GM12878 (cell line): ENCODE results near the gene DPF3. TPM values are rescaled to one million over a fixed set of nuclear protein-coding genes. Genes with fewer than 3 reads are reported as not detected.

Source experiments
- ATAC-seq: fragments of 200-7000 bp; cut with Tn5 transposase; 3 replicates; pipeline ENCODE4 v1.9.1; 2020; ENCODE audit warnings: mild to moderate bottlenecking, moderate library complexity
- BruUV-seq: library from RNA; stranded (reverse); fragments of 400-500 nt; replicated peaks from 2 replicates; lab custom pipeline; 2021; lab: Mats Ljungman, UMichigan
- CTCF ChIA-PET: fragments of 300-600 bp; sonication (Branson Sonifier 250); formaldehyde crosslinking; extraction: SDS; loops from one replicate; lab custom pipeline; 2021; ENCODE audit warnings: inconsistent platforms; lab: Yijun Ruan, JAX
- POLR2A ChIA-PET: fragments of 350-600 bp; formaldehyde crosslinking; extraction: SDS; loops from one replicate; lab custom pipeline; 2021; ENCODE audit warnings: inconsistent platforms; lab: Charles Lee
- RAD21 ChIA-PET: fragments of 300-600 bp; sonication (Branson Sonifier 250); formaldehyde crosslinking; loops from one replicate; lab custom pipeline; 2023; ENCODE audit warnings: antibody characterized with exemption; ENCODE audit not compliant: unreplicated experiment; lab: Charles Lee
- SMC1A ChIA-PET: fragments of 300-600 bp; sonication (Branson Sonifier 250); formaldehyde crosslinking; loops from one replicate; lab custom pipeline; 2023; ENCODE audit not compliant: unreplicated experiment, uncharacterized antibody; lab: Charles Lee
- DNase-seq: peaks from one replicate; pipeline ENCODE4 v3.0.0-alpha.2; 2011; ENCODE audit warnings: low read depth, low spot score
- FAIRE-seq: peaks from 3 replicates; lab custom pipeline; 2011; peaks lifted over from hg19 to GRCh38; lab: Jason Lieb, UNC
- H2AFZ ChIP-seq: 2 replicates; pipeline ENCODE4 v1.6.0; 2011; ENCODE audit warnings: low read depth, low read length, control low read depth; ENCODE audit not compliant: control insufficient read depth
- H3K27ac ChIP-seq: 2 replicates; pipeline ENCODE4 v1.5.1; 2011; ENCODE audit warnings: control low read depth; ENCODE audit not compliant: control insufficient read depth, insufficient read depth
- H3K27me3 ChIP-seq, 2 experiments: replicated peaks in 1 of 2; 2 replicates each; pipeline versions ENCODE4 v1.6.0 to v1.6.1; 2011; ENCODE audit warnings: low read length in 1 of 2; ENCODE audit not compliant: control insufficient read depth in 2 of 2, insufficient read depth in 2 of 2
- H3K36me3 ChIP-seq, 2 experiments: 2 replicates each; pipeline ENCODE4 v1.5.1; 2011; ENCODE audit warnings: low read length in 1 of 2; ENCODE audit not compliant: control insufficient read depth in 2 of 2, insufficient read depth in 2 of 2
- H3K4me1 ChIP-seq: 2 replicates; pipeline ENCODE4 v1.6.1; 2011; ENCODE audit warnings: mild to moderate bottlenecking, low read length, moderate library complexity, mixed read lengths; ENCODE audit not compliant: control insufficient read depth, insufficient read depth
- H3K4me2 ChIP-seq: 2 replicates; pipeline ENCODE4 v1.6.0; 2011; ENCODE audit warnings: control low read depth; ENCODE audit not compliant: control insufficient read depth, insufficient read depth
- H3K4me3 ChIP-seq: fragments of 200-600 bp; sonication (generic); 2 replicates; pipeline ENCODE4 v1.5.1; 2016
- H3K79me2 ChIP-seq: 2 replicates; pipeline ENCODE4 v1.6.0; 2011; ENCODE audit warnings: low read length; ENCODE audit not compliant: control insufficient read depth, insufficient read depth
- H3K9ac ChIP-seq: 2 replicates; pipeline ENCODE4 v1.8.0; 2011; ENCODE audit warnings: low read length, control low read depth, mixed read lengths; ENCODE audit not compliant: control insufficient read depth, insufficient read depth
- H3K9me3 ChIP-seq: replicated peaks from 3 replicates; pipeline ENCODE4 v1.5.1; 2011; ENCODE audit warnings: mild to moderate bottlenecking, low read length; ENCODE audit not compliant: control insufficient read depth, insufficient read depth
- H4K20me1 ChIP-seq: 2 replicates; pipeline ENCODE4 v1.6.0; 2011; ENCODE audit not compliant: control insufficient read depth, insufficient read depth
- CREM ChIP-seq: IDR thresholded peaks from 2 replicates; pipeline ENCODE4 v1.6.1; 2014; ENCODE audit warnings: antibody characterized with exemption, low read depth
- EGR1 ChIP-seq, 2 experiments: IDR thresholded peaks; 1 replicate in 1 of 2; 2 replicates in 1 of 2; pipeline ENCODE4 v1.6.1; 2011 to 2012; ENCODE audit warnings: low read depth in 2 of 2, low read length in 2 of 2, borderline replicate concordance in 1 of 2, mild to moderate bottlenecking in 1 of 2, moderate library complexity in 1 of 2
- MYC ChIP-seq: IDR thresholded peaks from 2 replicates; pipeline ENCODE4 v1.6.1; 2011; ENCODE audit warnings: mild to moderate bottlenecking, low read length, moderate library complexity, inconsistent platforms; ENCODE audit not compliant: insufficient read depth, insufficient replicate concordance, insufficient read length, severe bottlenecking
- NR2C1 ChIP-seq: fragments of 450-650 bp; IDR thresholded peaks from 2 replicates; pipeline ENCODE4 v1.6.1; 2017; ENCODE audit warnings: antibody characterized with exemption, mild to moderate bottlenecking, moderate library complexity
- RELB ChIP-seq: fragments of 450-650 bp; IDR thresholded peaks from 2 replicates; pipeline ENCODE4 v1.6.1; 2017; ENCODE audit warnings: low read depth, mild to moderate bottlenecking, moderate library complexity
- SRF ChIP-seq, 2 experiments: IDR thresholded peaks; 2 replicates each; pipeline ENCODE4 v1.6.1; 2011; ENCODE audit warnings: low read depth in 2 of 2, low read length in 2 of 2, mild to moderate bottlenecking in 1 of 2, moderate library complexity in 1 of 2
- STAT3 ChIP-seq: IDR thresholded peaks from 2 replicates; pipeline ENCODE4 v1.6.1; 2011; ENCODE audit warnings: low read depth, low read length, improper control_type of control experiment
- USF2 ChIP-seq: IDR thresholded peaks from 2 replicates; pipeline ENCODE4 v1.6.1; 2011; ENCODE audit warnings: low read depth, low read length, improper control_type of control experiment, borderline replicate concordance
- WGBS: methylation state at CpG from one replicate; pipeline ENCODE4 v1.1.6; 2016; ENCODE audit warnings: low lambda C conversion rate; ENCODE audit not compliant: insufficient replicate concordance, insufficient coverage; ENCODE audit errors: missing lambda C conversion rate; 5-methylcytosine and 5-hydroxymethylcytosine counted together
- in situ Hi-C: fragments of 300-500 bp; cut with MboI; formaldehyde crosslinking; loops from 9 replicates; pipeline ENCODE4 v1.14.3; 2018; ENCODE audit warnings: mixed read lengths
- intact Hi-C: fragments of 100-400 bp; cut with micrococcal nuclease; formaldehyde crosslinking; loops from one replicate; pipeline ENCODE4 v1.14.2; 2022; ENCODE audit not compliant: unreplicated experiment
- polyA plus RNA-seq, 11 experiments: library from polyadenylated mRNA; depleted of rRNA in 4 of 11; unstranded in 6 of 11; stranded (reverse) in 5 of 11; fragments of >200 nt; fragmentation: Nextera tagmentation in 4 of 11; fragmentation: Illumina TruSeq in 1 of 11; extraction: Ambion mirVana in 4 of 11; extraction: Trizol in 1 of 11; gene quantifications; 1 replicate in 1 of 11; 2 replicates in 10 of 11; pipeline versions ENCODE4 v1.2.1 to v1.2.3, GENCODE V29; 2011 to 2016; ENCODE audit warnings: inconsistent platforms in 2 of 11, missing spikeins in 2 of 11, low read depth in 1 of 11
- total RNA-seq, 4 experiments: library from RNA; depleted of rRNA in 3 of 4; stranded (reverse); fragments of >200 nt in 3 of 4; fragmentation: Illumina TruSeq in 1 of 4; extraction: Trizol in 1 of 4; gene quantifications; 2 replicates each; pipeline versions ENCODE4 v1.2.1 to v1.2.3, GENCODE V29; 2013 to 2021

Gene DPF3
- total and polyA plus RNA-seq, 10 of the 15 experiments (the other 5 are each of a cell fraction or from before 2014, with no cell fraction given): 0.69 to 8.0 (median 2.2) TPM

GRCh38 chr14:72812292-72812851, 81.5 kb downstream of the DPF3 start (continued):
- TF ChIP-seq SRF (IDR thresholded peaks at IDR 0.05; ENCODE audit: low read depth in 2 of 2, low read length in 2 of 2): no peak
- TF ChIP-seq MYC: no peak

- 70% methylated on average over 8 of the region's 8 CpGs for WGBS
- Histone ChIP-seq H3K27me3 (no peaks in the 10 kb centered on the region), H3K4me3 (no peak overlapping the region), H3K4me1 (no peaks in the 10 kb centered on the region; the same call in 1 of the 2 replicates), H3K27ac (no peak overlapping the region), H4K20me1 (no peaks in the 10 kb centered on the region), H3K4me2 (no peak overlapping the region), H2AFZ (no peak overlapping the region), H3K9ac (no peak overlapping the region), H3K36me3 (no peaks in the 10 kb centered on the region), H3K9me3 (no peaks in the 10 kb centered on the region), H3K79me2 (no peaks in the 10 kb centered on the region)
- DNase-seq (no peak), ATAC-seq (no peak; the same call in 2 of the 3 replicates), FAIRE-seq (no peak)
- intact Hi-C loops (loop anchor here (10.0 kb wide), 1 partner anchor 295 kb away; no protein-coding TSS in a partner anchor), in situ Hi-C loops (no loop called here)
- SMC1A ChIA-PET: no interaction called here
- CTCF ChIA-PET: no interaction called here
- RAD21 ChIA-PET: no interaction called here
- TF ChIP-seq USF2: no peak
- no peak for TF ChIP-seq STAT3
- 0 out of 2 replicates have a peak, but pooled peaks have one; percentile 20 for TF ChIP-seq CREM
- no peak for TF ChIP-seq NR2C1
- TF ChIP-seq RELB: no peak
- TF ChIP-seq EGR1 (IDR thresholded peaks at IDR 0.05; ENCODE audit: borderline replicate concordance in 1 of 2, low read depth in 2 of 2, low read length in 2 of 2): 0 out of 3 replicates have a peak, but pooled peaks of 1 of the 2 experiments have one; percentile 33
- POLR2A ChIA-PET: no interaction called here
- BruUV-seq: no TSS peak
Measured at GRCh38 chr14:72810201-72810600, 83.7 kb downstream of the DPF3 start.
